ENCODE measurements around the gene LARP4.

DNA sequence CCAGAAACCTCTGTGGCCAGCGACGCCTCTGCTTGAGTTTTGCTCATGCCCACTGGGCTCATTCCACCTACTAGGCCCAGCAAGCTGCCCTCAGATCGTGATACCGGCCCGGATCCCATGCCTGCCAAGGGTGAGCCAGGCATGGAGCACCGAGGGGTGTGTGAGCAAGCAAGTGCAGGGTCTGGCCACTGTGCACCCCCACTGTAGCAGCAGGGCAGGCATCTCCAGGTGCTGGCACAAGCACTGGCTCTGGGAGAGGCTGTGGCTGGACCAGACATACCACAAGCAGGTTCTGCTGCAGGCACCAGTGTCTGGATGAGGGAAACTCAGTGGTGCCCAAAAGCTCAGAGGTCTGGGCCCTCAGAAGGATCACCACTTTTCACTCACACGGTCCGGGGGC is 24.9 kb upstream of the LARP4 start:
- TF ChIP-seq, protein P1, sequence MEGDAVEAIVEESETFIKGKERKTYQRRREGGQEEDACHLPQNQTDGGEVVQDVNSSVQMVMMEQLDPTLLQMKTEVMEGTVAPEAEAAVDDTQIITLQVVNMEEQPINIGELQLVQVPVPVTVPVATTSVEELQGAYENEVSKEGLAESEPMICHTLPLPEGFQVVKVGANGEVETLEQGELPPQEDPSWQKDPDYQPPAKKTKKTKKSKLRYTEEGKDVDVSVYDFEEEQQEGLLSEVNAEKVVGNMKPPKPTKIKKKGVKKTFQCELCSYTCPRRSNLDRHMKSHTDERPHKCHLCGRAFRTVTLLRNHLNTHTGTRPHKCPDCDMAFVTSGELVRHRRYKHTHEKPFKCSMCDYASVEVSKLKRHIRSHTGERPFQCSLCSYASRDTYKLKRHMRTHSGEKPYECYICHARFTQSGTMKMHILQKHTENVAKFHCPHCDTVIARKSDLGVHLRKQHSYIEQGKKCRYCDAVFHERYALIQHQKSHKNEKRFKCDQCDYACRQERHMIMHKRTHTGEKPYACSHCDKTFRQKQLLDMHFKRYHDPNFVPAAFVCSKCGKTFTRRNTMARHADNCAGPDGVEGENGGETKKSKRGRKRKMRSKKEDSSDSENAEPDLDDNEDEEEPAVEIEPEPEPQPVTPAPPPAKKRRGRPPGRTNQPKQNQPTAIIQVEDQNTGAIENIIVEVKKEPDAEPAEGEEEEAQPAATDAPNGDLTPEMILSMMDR (IDR thresholded peaks at IDR 0.05; ENCODE audit: poor library complexity, severe bottlenecking) = no peak
- TF ChIP-seq EZH2 (IDR thresholded peaks at IDR 0.05; ENCODE audit: borderline replicate concordance, insufficient read depth, low read length, poor library complexity, severe bottlenecking) (no peak), POLR2AphosphoS5 (IDR thresholded peaks at IDR 0.05) (no peak), TAF1 (IDR thresholded peaks at IDR 0.05; ENCODE audit: low read depth) (no peak), MXI1 (conservative IDR thresholded peaks at IDR 0.05; ENCODE audit: poor library complexity, severe bottlenecking) (no peak), EP300 (conservative IDR thresholded peaks at IDR 0.05; ENCODE audit: poor library complexity, severe bottlenecking) (no peak), SMC3 (conservative IDR thresholded peaks at IDR 0.05; ENCODE audit: poor library complexity) (no peak)
- TF ChIP-seq, protein P2, sequence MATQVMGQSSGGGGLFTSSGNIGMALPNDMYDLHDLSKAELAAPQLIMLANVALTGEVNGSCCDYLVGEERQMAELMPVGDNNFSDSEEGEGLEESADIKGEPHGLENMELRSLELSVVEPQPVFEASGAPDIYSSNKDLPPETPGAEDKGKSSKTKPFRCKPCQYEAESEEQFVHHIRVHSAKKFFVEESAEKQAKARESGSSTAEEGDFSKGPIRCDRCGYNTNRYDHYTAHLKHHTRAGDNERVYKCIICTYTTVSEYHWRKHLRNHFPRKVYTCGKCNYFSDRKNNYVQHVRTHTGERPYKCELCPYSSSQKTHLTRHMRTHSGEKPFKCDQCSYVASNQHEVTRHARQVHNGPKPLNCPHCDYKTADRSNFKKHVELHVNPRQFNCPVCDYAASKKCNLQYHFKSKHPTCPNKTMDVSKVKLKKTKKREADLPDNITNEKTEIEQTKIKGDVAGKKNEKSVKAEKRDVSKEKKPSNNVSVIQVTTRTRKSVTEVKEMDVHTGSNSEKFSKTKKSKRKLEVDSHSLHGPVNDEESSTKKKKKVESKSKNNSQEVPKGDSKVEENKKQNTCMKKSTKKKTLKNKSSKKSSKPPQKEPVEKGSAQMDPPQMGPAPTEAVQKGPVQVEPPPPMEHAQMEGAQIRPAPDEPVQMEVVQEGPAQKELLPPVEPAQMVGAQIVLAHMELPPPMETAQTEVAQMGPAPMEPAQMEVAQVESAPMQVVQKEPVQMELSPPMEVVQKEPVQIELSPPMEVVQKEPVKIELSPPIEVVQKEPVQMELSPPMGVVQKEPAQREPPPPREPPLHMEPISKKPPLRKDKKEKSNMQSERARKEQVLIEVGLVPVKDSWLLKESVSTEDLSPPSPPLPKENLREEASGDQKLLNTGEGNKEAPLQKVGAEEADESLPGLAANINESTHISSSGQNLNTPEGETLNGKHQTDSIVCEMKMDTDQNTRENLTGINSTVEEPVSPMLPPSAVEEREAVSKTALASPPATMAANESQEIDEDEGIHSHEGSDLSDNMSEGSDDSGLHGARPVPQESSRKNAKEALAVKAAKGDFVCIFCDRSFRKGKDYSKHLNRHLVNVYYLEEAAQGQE (IDR thresholded peaks at IDR 0.05; ENCODE audit: borderline replicate concordance) = no peak

Data from neural cell (in vitro differentiated cells).